Activated CD8-positive, alpha-beta T cell treated with anti-CD3 and anti-CD28 coated beads for 36 hours (primary cell): ENCODE measurements around the gene RIPOR1. TPM values are rescaled to one million over a fixed set of nuclear protein-coding genes. Genes with fewer than 3 reads are reported as not detected.

ENCODE experiments used
- ATAC-seq: fragments of 200-7000 bp; cut with Tn5 transposase; one replicate; pipeline ENCODE4 v1.10.0; 2021; ENCODE audit warnings: mild to moderate bottlenecking, moderate library complexity
- CTCF ChIA-PET: fragments of 350-600 bp; sonication (Branson Sonifier 250); formaldehyde crosslinking; loops from one replicate; lab custom pipeline; 2021; ENCODE audit warnings: antibody characterized with exemption; lab: Charles Lee
- POLR2A ChIA-PET: fragments of 350-600 bp; sonication (Branson Sonifier 250); formaldehyde crosslinking; loops from one replicate; lab custom pipeline; 2021; ENCODE audit warnings: antibody characterized with exemption; lab: Charles Lee
- DNase-seq: peaks from one replicate; pipeline ENCODE4 v3.0.0-alpha.2; 2020
- H3K27ac Mint-ChIP-seq: one replicate; pipeline ENCODE4 v1.8.0; 2021; ENCODE audit warnings: mild to moderate bottlenecking, mixed read lengths
- H3K27me3 Mint-ChIP-seq: one replicate; pipeline ENCODE4 v1.8.0; 2021; ENCODE audit warnings: mixed read lengths
- H3K36me3 Mint-ChIP-seq: one replicate; pipeline ENCODE4 v1.8.0; 2021; ENCODE audit warnings: low read depth, mixed read lengths
- H3K4me1 Mint-ChIP-seq: one replicate; pipeline ENCODE4 v1.8.0; 2021; ENCODE audit warnings: low read depth, mixed read lengths
- H3K4me3 Mint-ChIP-seq: one replicate; pipeline ENCODE4 v1.8.0; 2021; ENCODE audit warnings: mild to moderate bottlenecking, moderate library complexity, mixed read lengths
- H3K9me3 Mint-ChIP-seq: one replicate; pipeline ENCODE4 v1.8.0; 2021; ENCODE audit warnings: mixed read lengths
- intact Hi-C: fragments of 100-400 bp; cut with micrococcal nuclease; formaldehyde crosslinking; loops from one replicate; pipeline ENCODE4 v1.10.0; 2022
- total RNA-seq, 2 experiments: library from RNA; stranded (reverse); gene quantifications; one replicate each; pipeline ENCODE4 v1.2.3, GENCODE V29; 2021
- TF ChIP-seq, protein P1 (sequence below): fragments of 200-600 bp; IDR thresholded peaks from one replicate; pipeline ENCODE4 v1.8.0; 2022; ENCODE audit warnings: antibody characterized with exemption, mild to moderate bottlenecking

Gene RIPOR1
- total RNA-seq, 2 experiments from 2014 or later: 15.7 to 20.0 TPM

DNA sequence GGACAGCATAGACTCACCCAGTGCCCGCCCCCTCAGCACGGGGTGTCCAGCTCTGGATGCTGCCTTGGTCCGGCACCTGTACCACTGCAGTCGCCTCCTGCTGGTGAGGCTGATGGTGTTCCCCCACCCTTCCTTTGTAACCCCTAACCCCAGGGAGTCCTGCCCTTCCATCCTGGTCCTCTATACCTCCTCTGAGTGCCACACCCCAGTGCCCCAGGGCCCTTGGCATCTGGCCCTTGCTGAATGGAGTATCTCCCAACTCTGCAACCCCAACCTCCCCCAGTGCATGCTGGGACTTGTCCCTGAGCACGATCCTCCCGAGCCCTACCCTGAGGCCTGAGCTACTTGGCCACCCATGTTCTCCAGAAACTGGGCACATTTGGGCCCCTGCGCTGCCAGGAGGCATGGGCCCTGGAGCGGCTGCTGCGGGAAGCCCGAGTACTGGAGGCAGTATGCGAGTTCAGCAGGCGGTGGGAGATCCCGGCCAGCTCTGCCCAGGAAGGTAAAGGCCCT lies 15.8 kb downstream of the RIPOR1 start:
- H3K9me3 Mint-ChIP-seq: no peaks in the 10 kb centered on the region
- CTCF ChIA-PET: interaction anchor here (1.0 to 5.8 kb wide), 7 partner anchors 9 to 118 kb away, joined by 3 to 224 read pairs (median 6); partner anchors contain the start of genes CARMIL2, CTCF and RIPOR1
- no peak overlapping the region for H3K4me3 Mint-ChIP-seq
- no peak for ATAC-seq
- POLR2A ChIA-PET: interaction anchor here (1.0 to 8.2 kb wide), 6 partner anchors 8 to 101 kb away, joined by 3 to 77 read pairs (median 5); partner anchors contain the start of genes CARMIL2 and CTCF
- H3K27me3 Mint-ChIP-seq: no peaks in the 10 kb centered on the region
- intact Hi-C loops: no loop called here
- TF ChIP-seq, protein P1, sequence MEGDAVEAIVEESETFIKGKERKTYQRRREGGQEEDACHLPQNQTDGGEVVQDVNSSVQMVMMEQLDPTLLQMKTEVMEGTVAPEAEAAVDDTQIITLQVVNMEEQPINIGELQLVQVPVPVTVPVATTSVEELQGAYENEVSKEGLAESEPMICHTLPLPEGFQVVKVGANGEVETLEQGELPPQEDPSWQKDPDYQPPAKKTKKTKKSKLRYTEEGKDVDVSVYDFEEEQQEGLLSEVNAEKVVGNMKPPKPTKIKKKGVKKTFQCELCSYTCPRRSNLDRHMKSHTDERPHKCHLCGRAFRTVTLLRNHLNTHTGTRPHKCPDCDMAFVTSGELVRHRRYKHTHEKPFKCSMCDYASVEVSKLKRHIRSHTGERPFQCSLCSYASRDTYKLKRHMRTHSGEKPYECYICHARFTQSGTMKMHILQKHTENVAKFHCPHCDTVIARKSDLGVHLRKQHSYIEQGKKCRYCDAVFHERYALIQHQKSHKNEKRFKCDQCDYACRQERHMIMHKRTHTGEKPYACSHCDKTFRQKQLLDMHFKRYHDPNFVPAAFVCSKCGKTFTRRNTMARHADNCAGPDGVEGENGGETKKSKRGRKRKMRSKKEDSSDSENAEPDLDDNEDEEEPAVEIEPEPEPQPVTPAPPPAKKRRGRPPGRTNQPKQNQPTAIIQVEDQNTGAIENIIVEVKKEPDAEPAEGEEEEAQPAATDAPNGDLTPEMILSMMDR: no peak
- H3K27ac Mint-ChIP-seq: no peak overlapping the region
- H3K4me1 Mint-ChIP-seq: peaks cover 48% of the 10 kb centered on the region
- no peak for DNase-seq
- H3K36me3 Mint-ChIP-seq: peaks cover 13% of the 10 kb centered on the region

- intact Hi-C loops: no loop called here
- Mint-ChIP-seq H3K36me3 (peaks cover 13% of the 10 kb centered on the region), H3K27ac (no peak overlapping the region), H3K4me1 (peaks cover 48% of the 10 kb centered on the region), H3K4me3 (no peak overlapping the region), H3K9me3 (no peaks in the 10 kb centered on the region), H3K27me3 (no peaks in the 10 kb centered on the region)
- TF ChIP-seq, protein P1: no peak
- CTCF ChIA-PET: interaction anchor here (0.7 to 5.8 kb wide), 8 partner anchors 9 to 118 kb away, joined by 3 to 224 read pairs (median 5); partner anchors contain the start of genes CARMIL2, CTCF and RIPOR1
- no peak for DNase-seq
- POLR2A ChIA-PET: interaction anchor here (0.8 to 8.2 kb wide), 7 partner anchors 9 to 102 kb away, joined by 3 to 77 read pairs (median 5); partner anchors contain the start of genes CARMIL2 and CTCF
- ATAC-seq: no peak
Observed at GRCh38 chr16:67544844-67545664, 16.4 kb downstream of the RIPOR1 start.

DNA sequence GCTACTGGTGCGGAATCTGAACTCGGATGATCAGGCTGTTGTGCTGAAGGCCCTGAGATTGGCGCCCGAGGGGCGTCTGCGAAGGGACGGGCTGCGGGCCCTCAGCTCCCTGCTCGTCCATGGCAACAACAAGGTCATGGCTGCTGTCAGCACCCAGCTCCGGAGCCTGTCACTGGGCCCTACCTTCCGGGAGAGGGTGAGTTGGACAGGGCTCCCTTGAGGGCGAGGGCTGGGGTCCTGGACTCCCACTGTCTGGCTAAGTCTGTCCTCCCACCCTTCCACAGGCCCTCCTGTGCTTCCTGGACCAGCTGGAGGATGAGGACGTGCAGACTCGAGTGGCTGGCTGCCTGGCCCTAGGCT lies 17.0 kb downstream of the RIPOR1 start:
- ATAC-seq (no peak), DNase-seq (no peak)
- Mint-ChIP-seq H3K4me1 (peaks cover 46% of the 10 kb centered on the region), H3K27me3 (no peaks in the 10 kb centered on the region), H3K27ac (no peak overlapping the region), H3K36me3 (peaks cover 9% of the 10 kb centered on the region), H3K9me3 (no peaks in the 10 kb centered on the region), H3K4me3 (no peak overlapping the region)
- ChIA-PET CTCF (interaction anchor here (0.7 to 5.8 kb wide), 6 partner anchors 8 to 97 kb away, joined by 3 to 224 read pairs (median 8); partner anchors contain the start of genes CARMIL2, CTCF and RIPOR1), POLR2A (interaction anchor here (0.8 to 8.2 kb wide), 5 partner anchors 10 to 102 kb away, joined by 3 to 77 read pairs (median 16); partner anchors contain the start of genes CARMIL2 and CTCF)
- intact Hi-C loops: loop anchor here (2.0 kb wide), 1 partner anchor 99 kb away; the partner anchor contains the start of gene CARMIL2
- TF ChIP-seq, protein P1: no peak

DNA sequence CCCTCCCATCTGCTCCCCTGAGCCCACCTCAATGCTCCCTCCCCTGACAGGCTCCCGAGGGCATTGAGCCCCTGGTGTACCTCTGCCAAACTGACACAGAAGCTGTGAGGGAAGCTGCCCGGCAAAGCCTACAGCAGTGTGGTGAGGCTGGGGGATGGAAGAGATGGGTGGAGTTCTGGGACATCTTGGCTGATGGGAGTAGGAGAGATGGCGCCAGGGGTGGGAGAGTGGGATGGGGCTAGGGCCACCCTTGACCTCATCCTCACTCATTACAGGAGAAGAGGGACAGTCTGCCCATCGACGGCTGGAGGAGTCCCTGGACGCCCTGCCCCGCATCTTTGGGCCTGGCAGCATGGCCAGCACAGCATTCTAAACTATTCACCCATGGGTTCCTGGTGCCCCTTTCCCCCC lies 17.5 kb downstream of the RIPOR1 start:
- ATAC-seq (no peak), DNase-seq (no peak)
- intact Hi-C loops: loop anchor here (2.0 kb wide), 1 partner anchor 99 kb away; the partner anchor contains the start of gene CARMIL2
- CTCF ChIA-PET: interaction anchor here (0.7 to 7.1 kb wide), 15 partner anchors 9 to 114 kb away, joined by 3 to 224 read pairs (median 17); partner anchors contain the start of genes ACD, ATP6V0D1, CARMIL2 and CTCF
- POLR2A ChIA-PET: interaction anchor here (0.8 to 8.2 kb wide), 5 partner anchors 9 to 101 kb away, joined by 3 to 77 read pairs (median 5); partner anchors contain the start of genes CARMIL2 and CTCF
- H3K9me3 Mint-ChIP-seq: no peaks in the 10 kb centered on the region
- peak overlapping the region; percentile 25 for H3K27ac Mint-ChIP-seq
- H3K4me3 Mint-ChIP-seq: no peak overlapping the region
- H3K36me3 Mint-ChIP-seq: peaks cover 7% of the 10 kb centered on the region
- peaks cover 44% of the 10 kb centered on the region for H3K4me1 Mint-ChIP-seq
- no peaks in the 10 kb centered on the region for H3K27me3 Mint-ChIP-seq
- TF ChIP-seq, protein P1: no peak
